ENCODE results near the gene SF3B1.
"Not testable (repeated sequence)": the region's sequence is repeated elsewhere in the genome, so short reads cannot be mapped to it uniquely, and the experiment has no call there.

SF3B1 gene

GRCh38 chr2:197379918-197380309 is 54.9 kb downstream of the SF3B1 start:
- not testable (repeated sequence) for DNase-seq (ENCODE audit: low read depth in 2 of 2)

DNA sequence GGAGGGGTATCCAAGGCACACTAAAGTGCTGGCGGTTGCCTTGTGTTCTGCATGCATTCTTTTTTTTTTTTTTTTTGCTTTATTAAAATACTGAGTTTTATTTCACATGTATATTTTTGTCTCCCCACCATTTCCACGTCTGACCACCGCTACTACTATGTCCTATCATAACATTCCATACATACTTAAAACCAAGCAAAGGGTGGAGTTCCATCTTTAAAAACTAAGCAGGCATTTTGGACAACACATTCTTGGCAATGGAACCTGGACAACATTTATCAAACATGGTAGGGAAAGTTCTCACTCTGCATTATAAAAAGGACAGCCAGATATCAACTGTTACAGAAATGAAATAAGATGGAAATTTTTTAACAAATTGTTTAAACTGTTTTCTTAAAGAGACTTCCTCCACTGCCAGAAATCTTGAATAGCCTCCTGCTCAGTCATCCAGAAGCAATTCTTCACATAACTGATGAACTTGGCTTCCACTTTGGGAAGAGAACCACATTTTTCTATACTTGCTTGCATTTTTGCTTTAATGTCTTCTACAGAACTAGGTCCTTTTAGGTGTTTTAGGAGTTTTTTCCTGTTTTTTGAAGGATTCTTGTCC is 55.4 kb downstream of the SF3B1 start:
- DNase-seq (ENCODE audit: low read depth in 2 of 2): not testable (repeated sequence)

- peak; percentile 12 to 24 for DNase-seq (ENCODE audit: low read depth in 2 of 2)
Measured at GRCh38 chr2:197378494-197379307, 56.1 kb downstream of the SF3B1 start.

GRCh38 chr2:197378086-197378485 is 56.7 kb downstream of the SF3B1 start:
- no peak for DNase-seq (ENCODE audit: low read depth in 2 of 2)

- no peak for DNase-seq (ENCODE audit: low read depth in 2 of 2)
Measured at GRCh38 chr2:197377670-197378069, 57.2 kb downstream of the SF3B1 start.

- no peak for DNase-seq (ENCODE audit: low read depth in 2 of 2)
Measured at GRCh38 chr2:197372592-197372991, 62.2 kb downstream of the SF3B1 start.

DNA sequence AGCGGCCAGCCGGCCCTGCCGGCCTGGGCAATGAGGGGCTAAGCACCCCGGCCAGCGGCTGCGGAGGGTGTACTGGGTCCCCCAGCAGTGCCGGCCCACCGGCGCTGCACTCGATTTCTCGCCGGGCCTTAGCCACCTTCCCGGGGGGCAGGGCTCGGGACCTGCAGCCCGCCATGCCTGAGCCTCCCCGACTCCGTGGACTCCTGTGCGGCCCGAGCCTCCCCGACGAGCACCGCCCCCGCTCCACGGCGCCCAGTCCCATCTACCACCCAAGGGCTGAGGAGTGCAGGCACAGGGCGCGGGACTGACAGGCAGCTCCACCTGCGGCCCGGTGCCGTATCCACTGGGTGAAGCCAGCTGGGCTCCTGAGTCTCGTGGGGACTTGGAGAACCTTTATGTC is 64.2 kb downstream of the SF3B1 start:
- not testable (repeated sequence) for DNase-seq (ENCODE audit: low read depth in 2 of 2)

DNA sequence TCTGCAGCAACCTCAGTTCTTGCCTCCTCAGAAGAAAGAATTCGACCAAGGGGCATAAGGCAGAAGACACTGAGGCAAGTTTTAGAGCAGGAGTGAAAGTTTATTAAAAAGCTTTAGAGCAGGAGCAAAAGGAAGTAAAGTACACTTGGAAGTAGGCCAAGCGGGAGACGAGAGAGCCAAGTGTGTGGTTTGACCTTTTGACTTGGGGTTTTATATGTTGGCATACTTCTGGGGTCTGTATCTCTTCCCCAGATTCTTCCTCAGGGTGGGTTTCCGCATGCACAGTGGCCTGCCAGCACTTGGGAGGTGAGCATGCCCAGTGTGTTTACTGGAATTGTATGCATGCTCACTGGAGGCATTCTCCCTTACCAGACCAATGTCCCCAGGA is 64.9 kb downstream of the SF3B1 start:
- no peak for DNase-seq (ENCODE audit: low read depth in 2 of 2)

DNA sequence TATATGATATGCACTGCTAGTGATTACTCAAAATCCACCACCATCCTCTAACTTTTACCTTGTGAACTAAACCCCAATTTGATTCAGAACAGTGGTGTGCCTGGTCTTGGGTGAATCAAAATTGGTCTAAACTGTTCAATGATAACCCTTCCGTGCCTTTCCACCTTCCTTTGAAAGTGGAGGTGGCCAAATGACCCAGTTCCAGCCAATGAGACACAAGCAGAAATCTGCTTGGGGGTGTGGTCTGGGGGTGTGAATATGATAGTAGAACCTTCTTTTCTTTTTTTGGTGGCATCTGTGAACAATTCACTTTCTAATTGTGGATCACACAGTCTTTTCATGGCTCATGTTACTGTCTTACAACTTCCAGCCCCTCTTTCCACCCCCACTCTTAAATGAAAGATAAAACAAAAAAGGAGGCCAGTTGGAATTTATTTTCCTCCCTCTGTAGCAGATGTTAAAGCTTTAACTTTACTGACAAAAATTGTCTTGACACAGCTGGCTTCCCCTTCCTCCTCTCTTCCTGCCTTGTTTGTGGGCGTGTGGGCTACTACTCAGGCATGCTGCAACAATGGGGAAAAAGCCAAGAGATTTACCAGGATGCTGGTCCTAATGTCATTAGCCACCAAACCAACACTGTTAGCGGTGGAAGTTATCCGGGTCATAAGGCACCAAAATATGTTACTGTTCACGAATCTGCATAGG is 65.4 kb downstream of the SF3B1 start:
- no peak for DNase-seq (ENCODE audit: low read depth in 2 of 2)

GRCh38 chr2:197368412-197368811 is 66.4 kb downstream of the SF3B1 start:
- no peak for DNase-seq (ENCODE audit: low read depth in 2 of 2)

GRCh38 chr2:197363998-197364397 is 70.8 kb downstream of the SF3B1 start:
- no peak for DNase-seq (ENCODE audit: low read depth in 2 of 2)

DNA sequence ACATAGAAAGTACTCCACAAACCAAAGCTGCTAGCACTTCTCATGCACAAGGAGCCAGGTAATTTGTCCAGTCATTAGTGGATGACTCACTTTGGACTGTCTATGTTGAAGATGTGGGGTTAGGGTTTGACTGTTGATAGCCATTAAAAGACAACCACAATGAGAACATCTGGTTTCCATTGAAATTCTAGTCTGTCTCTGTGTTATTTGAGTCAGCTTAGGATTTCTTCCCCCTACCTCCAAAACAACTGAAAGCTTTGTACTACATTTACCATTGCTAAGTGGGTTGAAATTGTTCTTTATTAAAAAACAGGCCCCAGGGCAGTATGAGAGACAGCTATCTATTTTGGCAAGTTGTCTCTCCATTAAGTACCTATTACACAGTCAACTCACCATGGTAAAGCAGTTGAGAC is 74.1 kb downstream of the SF3B1 start:
- DNase-seq (ENCODE audit: low read depth in 2 of 2): no peak

GRCh38 chr2:197359859-197360258 is 75.0 kb downstream of the SF3B1 start:
- no peak for DNase-seq (ENCODE audit: low read depth in 2 of 2)

DNA sequence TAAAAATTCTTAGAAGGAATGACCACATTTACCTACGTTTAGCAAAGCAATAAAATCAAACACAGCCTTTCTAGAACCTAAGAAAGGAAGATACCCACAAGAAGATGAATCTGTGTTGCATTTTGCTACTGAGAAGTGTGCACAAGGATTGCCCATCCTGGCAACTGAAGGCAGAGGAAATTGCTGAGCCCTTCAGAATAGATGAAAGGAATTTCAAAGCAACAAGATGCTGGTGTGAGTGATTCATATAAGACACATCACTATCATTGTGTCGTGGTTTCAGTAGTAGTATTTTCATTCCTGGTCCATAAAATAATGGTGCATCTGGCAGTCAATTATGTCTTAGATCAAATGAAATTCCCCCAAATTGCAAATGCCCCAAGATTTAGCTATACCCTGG is 75.9 kb downstream of the SF3B1 start:
- DNase-seq (ENCODE audit: low read depth in 2 of 2): no peak

- no peak for DNase-seq (ENCODE audit: low read depth in 2 of 2)
Measured at GRCh38 chr2:197357986-197358385, 76.8 kb downstream of the SF3B1 start.

- DNase-seq (ENCODE audit: low read depth in 2 of 2): no peak
Measured at GRCh38 chr2:197356136-197356535, 78.7 kb downstream of the SF3B1 start.

GRCh38 chr2:197354169-197354558 is 80.7 kb downstream of the SF3B1 start:
- DNase-seq (ENCODE audit: low read depth in 2 of 2): no peak

GRCh38 chr2:197353393-197354168 is 81.2 kb downstream of the SF3B1 start:
- DNase-seq (ENCODE audit: low read depth in 2 of 2): no peak

GRCh38 chr2:197349699-197350098 is 85.1 kb downstream of the SF3B1 start:
- no peak for DNase-seq (ENCODE audit: low read depth in 2 of 2)

DNA sequence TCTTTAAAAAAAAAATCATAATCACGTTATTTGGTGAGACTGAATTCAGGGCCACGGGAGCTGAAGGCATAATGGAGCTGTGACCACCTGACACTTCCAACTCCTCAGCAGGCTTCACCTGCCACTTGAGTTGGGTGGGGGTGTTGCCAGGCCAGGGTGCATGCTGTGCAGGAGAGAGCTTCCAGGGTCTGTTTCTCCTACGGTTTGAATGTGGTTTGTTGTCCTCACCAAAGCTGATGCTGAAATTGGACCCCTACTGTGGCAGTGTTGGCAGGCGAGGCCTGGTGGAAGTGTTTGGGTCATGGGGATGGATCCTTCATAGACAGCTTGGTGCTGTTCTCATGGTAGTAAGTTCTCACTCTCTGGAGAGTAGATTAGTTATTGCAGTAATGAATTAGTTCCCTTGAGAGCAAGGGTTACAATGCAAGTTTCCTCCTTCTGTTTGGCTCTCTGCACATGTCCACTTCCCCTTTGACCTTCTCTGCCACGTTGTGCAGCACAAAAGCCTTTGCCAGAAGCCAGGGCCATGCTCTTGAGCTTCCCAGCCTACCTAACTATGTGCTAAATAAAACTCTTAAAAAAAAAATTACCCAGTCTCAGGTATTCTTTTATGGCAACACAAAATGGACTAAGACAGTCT is 86.0 kb downstream of the SF3B1 start:
- no peak for DNase-seq (ENCODE audit: low read depth in 2 of 2)

DNA sequence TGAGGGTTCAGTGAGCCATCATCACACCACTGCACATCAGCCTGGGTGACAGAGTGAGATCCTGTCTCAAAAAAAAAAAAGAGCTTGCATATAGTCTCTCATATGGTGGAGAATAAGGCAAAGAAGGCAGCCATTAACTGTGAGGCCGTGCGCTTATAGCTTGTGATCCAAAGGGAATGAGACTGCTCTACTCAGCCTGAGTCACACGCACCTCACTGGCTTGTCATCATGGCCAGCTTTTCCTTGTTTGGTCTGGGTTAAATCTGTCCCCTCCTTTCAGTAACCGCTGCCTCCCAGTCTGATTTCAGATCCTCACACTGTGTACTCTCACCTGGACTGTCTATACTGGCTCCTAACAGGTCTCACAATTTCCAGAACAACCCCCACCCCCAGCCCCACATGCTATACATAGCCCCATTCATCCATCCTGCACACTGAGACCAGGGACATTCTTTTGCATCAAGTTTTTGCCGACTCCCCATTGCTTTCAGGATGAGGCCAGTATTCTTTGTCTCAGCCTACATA is 88.9 kb downstream of the SF3B1 start:
- no peak for DNase-seq (ENCODE audit: low read depth in 2 of 2)

All from stimulated activated CD8-positive, alpha-beta memory T cell treated with anti-CD3 and anti-CD28 coated beads, Interleukin-15, amount 100 ng/mL, for 4 hours (primary cell).